Esophagus squamous epithelium (tissue), 5 donors: ENCODE data around the gene CR1L. TPM values are rescaled to one million over a fixed set of nuclear protein-coding genes. Genes with fewer than 3 reads are reported as not detected.
A peak's percentile ranks its signal among the peaks of the same experiment; 100 is the strongest.
"Not testable (repeated sequence)": the region's sequence is repeated elsewhere in the genome, so short reads cannot be mapped to it uniquely, and the experiment has no call there.

ENCODE experiments used
- DNase-seq: peaks from one replicate; lab custom pipeline; 2025; lab: John Stamatoyannopoulos, UW
- H3K27ac ChIP-seq, 4 donors: fragments of 200-600 bp; sonication (generic); one replicate each; pipeline ENCODE4 v1.5.1; 2016 to 2019; ENCODE audit warnings: mild to moderate bottlenecking in 1 of 4
- H3K27me3 ChIP-seq, 4 donors: fragments of 200-600 bp; sonication (generic); 1 replicate in 3 of 4; 2 replicates in 1 of 4; pipeline versions ENCODE4 v1.5.1 to v1.6.0; 2017 to 2021; ENCODE audit warnings: antibody characterized with exemption in 1 of 4
- H3K36me3 ChIP-seq, 3 donors: fragments of 200-600 bp; sonication (generic); one replicate each; pipeline ENCODE4 v1.5.1; 2016 to 2019
- H3K4me1 ChIP-seq, 3 donors: fragments of 200-600 bp; sonication (generic); one replicate each; pipeline ENCODE4 v1.5.1; 2017 to 2019
- H3K4me3 ChIP-seq, 4 donors: fragments of 200-600 bp; sonication (generic); 1 replicate in 3 of 4; 2 replicates in 1 of 4; pipeline ENCODE4 v1.5.1; 2016 to 2019; ENCODE audit warnings: mild to moderate bottlenecking in 2 of 4, moderate library complexity in 1 of 4
- H3K9me3 ChIP-seq, 3 donors: fragments of 200-600 bp; sonication (generic); one replicate each; pipeline ENCODE4 v1.5.1; 2016 to 2019
- CTCF ChIP-seq, 6 experiments: fragments of 450-650 bp in 4 of 6; fragments of 200-600 bp in 2 of 6; sonication (generic) in 2 of 6; IDR thresholded peaks; one replicate each; pipeline ENCODE4 v1.5.1; 2016 to 2019; ENCODE audit warnings: antibody characterized with exemption in 6 of 6, mild to moderate bottlenecking in 4 of 6, moderate library complexity in 4 of 6
- POLR2A ChIP-seq, 4 donors: fragments of 450-650 bp; IDR thresholded peaks; one replicate each; pipeline ENCODE4 v1.6.1; 2017; ENCODE audit warnings: antibody characterized with exemption in 4 of 4, mild to moderate bottlenecking in 4 of 4, moderate library complexity in 3 of 4
- WGBS, 2 donors: methylation state at CpG; one replicate each; pipeline ENCODE4 v1.1.5; 2018; 5-methylcytosine and 5-hydroxymethylcytosine counted together
- intact Hi-C: fragments of 100-400 bp; cut with DNase I; formaldehyde crosslinking; loops from one replicate; pipeline ENCODE4 v1.15.0; 2022
- total RNA-seq, 4 donors: library from RNA; depleted of rRNA; stranded (reverse); fragments of >200 nt; gene quantifications; one replicate each; pipeline ENCODE4 v1.1.0, GENCODE V29; 2016
- donor health status: DM: yes; HTN: yes; CAD: no.

Gene CR1L
- total RNA-seq, 4 donors from 2014 or later: not detected

- 72 to 75% methylated on average over 11 of the region's 11 CpGs for WGBS, 2 donors
- H3K9me3 ChIP-seq: no peaks in the 10 kb centered on the region
Measured at GRCh38 chr1:207691841-207692240, 46.9 kb downstream of the CR1L start.

GRCh38 chr1:207692291-207692690, 47.4 kb downstream of the CR1L start:
- H3K27ac ChIP-seq, H3K36me3 ChIP-seq, DNase-seq, H3K9me3 ChIP-seq, intact Hi-C loops, H3K4me1 ChIP-seq, H3K4me3 ChIP-seq: not testable (repeated sequence)
- 77 to 86% methylated on average over 4 to 7 of the region's 7 CpGs for WGBS, 2 donors
- H3K27me3 ChIP-seq: peaks cover 0 to 12% (median 0%) of the 10 kb centered on the region in 4 donors

More at GRCh38 chr1:207691841-207692240, 46.9 kb downstream of the CR1L start:
- Histone ChIP-seq H3K27ac (no peak overlapping the region), H3K4me1 (no peaks in the 10 kb centered on the region), H3K36me3 (no peaks in the 10 kb centered on the region), H3K27me3 (peaks cover 0 to 12% (median 0%) of the 10 kb centered on the region in 4 donors), H3K4me3 (no peak overlapping the region)
- DNase-seq: no peak
- no peak for TF ChIP-seq CTCF (IDR thresholded peaks at IDR 0.05)
- no peak for TF ChIP-seq POLR2A (IDR thresholded peaks at IDR 0.05)
- intact Hi-C loops: no loop called here

- Histone ChIP-seq H3K4me3 (no peak overlapping the region), H3K27ac (no peak overlapping the region), H3K9me3 (no peaks in the 10 kb centered on the region), H3K27me3 (peaks cover 0 to 3% (median 0%) of the 10 kb centered on the region in 4 donors), H3K36me3 (no peaks in the 10 kb centered on the region), H3K4me1 (no peaks in the 10 kb centered on the region)
- TF ChIP-seq POLR2A (IDR thresholded peaks at IDR 0.05) (no peak), CTCF (IDR thresholded peaks at IDR 0.05) (no peak)
- WGBS, 2 donors: 53 to 74% methylated on average over 2 of the region's 2 CpGs
- intact Hi-C loops: no loop called here
- no peak for DNase-seq
Measured at GRCh38 chr1:207695891-207696290, 51.0 kb downstream of the CR1L start.

GRCh38 chr1:207698822-207699483, 54.0 kb downstream of the CR1L start:
- no peak for DNase-seq
- no peak overlapping the region for H3K27ac ChIP-seq
- H3K4me3 ChIP-seq: no peak overlapping the region
- no peaks in the 10 kb centered on the region for H3K36me3 ChIP-seq
- TF ChIP-seq POLR2A (IDR thresholded peaks at IDR 0.05) (no peak), CTCF (IDR thresholded peaks at IDR 0.05) (peak; percentile 38 to 62 (median 55))
- intact Hi-C loops: no loop called here
- no peaks in the 10 kb centered on the region for H3K4me1 ChIP-seq
- WGBS, 2 donors: 35 to 49% methylated on average over 4 of the region's 4 CpGs
- H3K27me3 ChIP-seq: no peaks in the 10 kb centered on the region
- H3K9me3 ChIP-seq: no peaks in the 10 kb centered on the region

- no peaks in the 10 kb centered on the region for H3K27me3 ChIP-seq
- intact Hi-C loops: no loop called here
- no peak for DNase-seq
- H3K4me1 ChIP-seq: no peaks in the 10 kb centered on the region
- 57 to 67% methylated on average over 1 of the region's 1 CpG for WGBS, 2 donors
- no peak overlapping the region for H3K4me3 ChIP-seq
- H3K36me3 ChIP-seq: no peaks in the 10 kb centered on the region
- TF ChIP-seq POLR2A (IDR thresholded peaks at IDR 0.05) (no peak), CTCF (IDR thresholded peaks at IDR 0.05) (no peak)
- H3K9me3 ChIP-seq: no peaks in the 10 kb centered on the region
- H3K27ac ChIP-seq: no peak overlapping the region
Measured at GRCh38 chr1:207702317-207702716, 57.4 kb downstream of the CR1L start.
